Endothelial cell of umbilical vein (primary cell): ENCODE data around the gene CBL. TPM values are rescaled to one million over a fixed set of nuclear protein-coding genes. Genes with fewer than 3 reads are reported as not detected.

ENCODE experiments used
- BruUV-seq: library from RNA; stranded (reverse); fragments of 400-500 nt; replicated peaks from 2 replicates; lab custom pipeline; 2021; lab: Mats Ljungman, UMichigan
- CTCF ChIA-PET: fragments of 300-600, 350-600 bp; sonication (Branson Sonifier 250); formaldehyde crosslinking; loops from one replicate; lab custom pipeline; 2021; ENCODE audit warnings: antibody characterized with exemption, inconsistent platforms; lab: Charles Lee
- POLR2A ChIA-PET: fragments of 300-600, 350-600 bp; sonication (Branson Sonifier 250); formaldehyde crosslinking; loops from one replicate; lab custom pipeline; 2021; ENCODE audit warnings: antibody characterized with exemption, inconsistent platforms; lab: Charles Lee
- DNase-seq: peaks from one replicate; pipeline ENCODE4 v3.0.0-alpha.2; 2011; ENCODE audit warnings: low read depth, low spot score
- FAIRE-seq: peaks from 2 replicates; lab custom pipeline; 2011; peaks lifted over from hg19 to GRCh38; lab: Jason Lieb, UNC
- H2AFZ ChIP-seq: 2 replicates; pipeline ENCODE4 v1.6.0; 2012; ENCODE audit warnings: low read depth, low read length, control low read depth, inconsistent platforms
- H3K27ac ChIP-seq: 2 replicates; pipeline ENCODE4 v1.5.1; 2011; ENCODE audit warnings: low read depth, mild to moderate bottlenecking, control low read depth, low read length, moderate library complexity; ENCODE audit not compliant: insufficient read depth
- H3K27me3 ChIP-seq, 2 experiments: 2 replicates each; pipeline versions ENCODE4 v1.6.0 to v1.6.1; 2011; ENCODE audit warnings: low read length in 2 of 2, mixed read lengths in 1 of 2; ENCODE audit not compliant: control insufficient read depth in 2 of 2, insufficient read depth in 2 of 2
- H3K36me3 ChIP-seq, 2 experiments: 2 replicates in 1 of 2; 3 replicates in 1 of 2; pipeline ENCODE4 v1.5.1; 2011; ENCODE audit warnings: low read length in 2 of 2, mild to moderate bottlenecking in 1 of 2, moderate library complexity in 1 of 2; ENCODE audit not compliant: control insufficient read depth in 2 of 2, insufficient read depth in 2 of 2; ENCODE audit errors: extremely low read depth in 1 of 2
- H3K4me1 ChIP-seq: 3 replicates; pipeline ENCODE4 v1.5.1; 2011; ENCODE audit warnings: mild to moderate bottlenecking, low read length; ENCODE audit not compliant: control insufficient read depth, insufficient read depth; ENCODE audit errors: extremely low read depth
- H3K4me2 ChIP-seq: 2 replicates; pipeline ENCODE4 v1.6.1; 2011; ENCODE audit warnings: low read length, control low read depth, mixed read lengths; ENCODE audit not compliant: insufficient read depth
- H3K4me3 ChIP-seq, 3 experiments: fragments of 200-600 bp in 1 of 3; sonication (generic), shearing (Covaris generic) in 1 of 3; replicated peaks in 1 of 3; 2 replicates each; pipeline ENCODE4 v1.5.1; 2011 to 2016; ENCODE audit warnings: control low read depth in 3 of 3, low read length in 3 of 3, mild to moderate bottlenecking in 2 of 3, inconsistent platforms in 1 of 3, low read depth in 1 of 3, moderate library complexity in 1 of 3; ENCODE audit not compliant: insufficient read depth in 1 of 3
- H3K79me2 ChIP-seq: 2 replicates; pipeline ENCODE4 v1.6.0; 2012; ENCODE audit warnings: low read length, inconsistent platforms; ENCODE audit not compliant: control insufficient read depth, insufficient read depth
- H3K9ac ChIP-seq: replicated peaks from 2 replicates; pipeline ENCODE3; 2011; ENCODE audit warnings: low read length, control low read depth; ENCODE audit not compliant: insufficient read depth; ENCODE audit errors: extremely low read depth
- H3K9me1 ChIP-seq: replicated peaks from 3 replicates; pipeline ENCODE4 v1.6.0; 2011; ENCODE audit warnings: mild to moderate bottlenecking, low read length; ENCODE audit not compliant: control insufficient read depth, insufficient read depth; ENCODE audit errors: extremely low read depth
- H3K9me3 ChIP-seq: replicated peaks from 2 replicates; pipeline ENCODE4 v1.5.1; 2012; ENCODE audit warnings: low read length, inconsistent platforms; ENCODE audit not compliant: control insufficient read depth, insufficient read depth
- H4K20me1 ChIP-seq: replicated peaks from 2 replicates; pipeline ENCODE3; 2011; ENCODE audit warnings: mild to moderate bottlenecking, low read length; ENCODE audit not compliant: control insufficient read depth, insufficient read depth; ENCODE audit errors: extremely low read depth
- GATA2 ChIP-seq: IDR thresholded peaks from 2 replicates; pipeline ENCODE4 v1.7.0; 2011; ENCODE audit warnings: low read depth, mild to moderate bottlenecking, moderate library complexity, mixed read lengths, low read length; ENCODE audit not compliant: insufficient read length, insufficient read depth
- JUN ChIP-seq: IDR thresholded peaks from 2 replicates; pipeline ENCODE4 v1.6.1; 2011; ENCODE audit warnings: borderline replicate concordance, low read depth; ENCODE audit not compliant: insufficient read length, insufficient read depth
- MYC ChIP-seq: IDR thresholded peaks from one replicate; pipeline ENCODE4 v1.6.1; 2011; ENCODE audit warnings: mild to moderate bottlenecking, low read depth, low read length
- POLR2A ChIP-seq: IDR thresholded peaks from 2 replicates; pipeline ENCODE4 v1.6.1; 2012; ENCODE audit warnings: low read depth, mild to moderate bottlenecking, control low read depth, low read length
- POLR2AphosphoS5 ChIP-seq: IDR thresholded peaks from 2 replicates; pipeline ENCODE4 v1.6.1; 2012; ENCODE audit warnings: low read depth, mild to moderate bottlenecking, control low read depth, low read length, moderate library complexity; ENCODE audit not compliant: insufficient read depth
- dilution Hi-C: fragments of 300-500 bp; cut with MboI; formaldehyde crosslinking; loops from one replicate; pipeline ENCODE4 v1.15.0; 2019; ENCODE audit warnings: low sequenced_read_pairs; ENCODE audit not compliant: extremely low pct_ligation_motif_present
- intact Hi-C: fragments of 100-400 bp; cut with micrococcal nuclease; formaldehyde crosslinking; loops from one replicate; pipeline ENCODE4 v1.10.0; 2022
- polyA plus RNA-seq, 4 experiments: library from polyadenylated mRNA; depleted of rRNA in 3 of 4; stranded (reverse) in 3 of 4; unstranded in 1 of 4; fragments of >200 nt; gene quantifications; 2 replicates each; pipeline versions ENCODE4 v1.2.1 to v1.2.3, GENCODE V29; 2011 to 2012; ENCODE audit warnings: missing spikeins in 1 of 4
- total RNA-seq: library from RNA; stranded (reverse); gene quantifications from 2 replicates; pipeline ENCODE4 v1.2.3, GENCODE V29; 2021
- TF ChIP-seq, protein P1 (sequence below), 2 donors: IDR thresholded peaks; 1 replicate in 1 of 2; 2 replicates in 1 of 2; pipeline ENCODE4 v1.5.1; 2011; ENCODE audit warnings: low read length in 2 of 2, mild to moderate bottlenecking in 2 of 2, moderate library complexity in 2 of 2, control low read depth in 1 of 2, inconsistent platforms in 1 of 2, low read depth in 1 of 2; ENCODE audit not compliant: insufficient read depth in 1 of 2; ENCODE audit errors: extremely low read depth in 1 of 2
- TF ChIP-seq, protein P2 (sequence below): IDR thresholded peaks from 2 replicates; pipeline ENCODE4 v1.6.1; 2011; ENCODE audit not compliant: insufficient read depth, insufficient read length

CBL gene
- total and polyA plus RNA-seq, 2 donors (not counting 3 experiments of a cell fraction or from before 2014, with no cell fraction given), result 15.5 to 41.5 TPM

DNA sequence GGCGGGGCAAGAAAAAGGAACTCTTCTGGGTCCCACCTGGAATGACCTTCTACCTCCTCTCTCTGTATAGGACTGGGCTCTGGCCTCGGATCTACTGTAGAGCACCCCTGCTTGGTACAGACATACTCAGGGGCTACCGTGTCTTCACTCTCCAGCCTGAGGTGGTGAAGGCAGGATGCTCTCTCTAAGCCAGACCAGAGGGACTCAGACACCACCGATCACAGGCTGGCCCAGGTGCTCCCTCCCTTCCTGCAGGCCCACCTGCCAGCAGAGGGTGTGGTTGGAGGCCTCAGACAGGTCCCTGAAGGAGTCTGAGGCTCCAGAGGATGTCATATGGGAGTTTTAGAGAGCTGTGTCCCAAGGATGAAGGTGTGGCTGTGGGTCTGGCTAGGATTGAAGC is 16.7 kb upstream of the CBL start:
- CTCF ChIA-PET, result interaction anchor here (1.3 to 1.6 kb wide), 3 partner anchors 20 to 87 kb away, joined by 4 to 8 read pairs (median 5); partner anchors contain the start of gene NLRX1

More for the DNA sequence above, 16.7 kb upstream of the CBL start:
- POLR2A ChIA-PET, result no interaction called here
- H3K27ac ChIP-seq, result no peak overlapping the region
- dilution Hi-C loops (no loop called here), intact Hi-C loops (no loop called here)
- H3K36me3 ChIP-seq, result no peaks in the 10 kb centered on the region
- FAIRE-seq, result no peak
- H3K9me3 ChIP-seq, result no peaks in the 10 kb centered on the region
- no peak overlapping the region for H2AFZ ChIP-seq
- no peak for DNase-seq
- peaks cover 0 to 2% of the 10 kb centered on the region in 2 experiments for H3K27me3 ChIP-seq
- H4K20me1 ChIP-seq, result no peaks in the 10 kb centered on the region
- TF ChIP-seq JUN (no peak), POLR2AphosphoS5 (no peak), MYC (no peak), GATA2 (no peak), POLR2A (no peak)
- TF ChIP-seq, protein P1, sequence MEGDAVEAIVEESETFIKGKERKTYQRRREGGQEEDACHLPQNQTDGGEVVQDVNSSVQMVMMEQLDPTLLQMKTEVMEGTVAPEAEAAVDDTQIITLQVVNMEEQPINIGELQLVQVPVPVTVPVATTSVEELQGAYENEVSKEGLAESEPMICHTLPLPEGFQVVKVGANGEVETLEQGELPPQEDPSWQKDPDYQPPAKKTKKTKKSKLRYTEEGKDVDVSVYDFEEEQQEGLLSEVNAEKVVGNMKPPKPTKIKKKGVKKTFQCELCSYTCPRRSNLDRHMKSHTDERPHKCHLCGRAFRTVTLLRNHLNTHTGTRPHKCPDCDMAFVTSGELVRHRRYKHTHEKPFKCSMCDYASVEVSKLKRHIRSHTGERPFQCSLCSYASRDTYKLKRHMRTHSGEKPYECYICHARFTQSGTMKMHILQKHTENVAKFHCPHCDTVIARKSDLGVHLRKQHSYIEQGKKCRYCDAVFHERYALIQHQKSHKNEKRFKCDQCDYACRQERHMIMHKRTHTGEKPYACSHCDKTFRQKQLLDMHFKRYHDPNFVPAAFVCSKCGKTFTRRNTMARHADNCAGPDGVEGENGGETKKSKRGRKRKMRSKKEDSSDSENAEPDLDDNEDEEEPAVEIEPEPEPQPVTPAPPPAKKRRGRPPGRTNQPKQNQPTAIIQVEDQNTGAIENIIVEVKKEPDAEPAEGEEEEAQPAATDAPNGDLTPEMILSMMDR (IDR thresholded peaks at IDR 0.05; ENCODE audit: extremely low read depth in 1 of 2, insufficient read depth in 1 of 2, low read depth in 1 of 2, low read length in 2 of 2), result no peak
- TF ChIP-seq, protein P2, sequence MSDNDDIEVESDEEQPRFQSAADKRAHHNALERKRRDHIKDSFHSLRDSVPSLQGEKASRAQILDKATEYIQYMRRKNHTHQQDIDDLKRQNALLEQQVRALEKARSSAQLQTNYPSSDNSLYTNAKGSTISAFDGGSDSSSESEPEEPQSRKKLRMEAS, result no peak
- H3K4me3 ChIP-seq, result no peak overlapping the region
- no peak overlapping the region for H3K4me2 ChIP-seq
- H3K4me1 ChIP-seq, result no peaks in the 10 kb centered on the region
- no peaks in the 10 kb centered on the region for H3K79me2 ChIP-seq
- H3K9me1 ChIP-seq, result no peaks in the 10 kb centered on the region
- no TSS peak for BruUV-seq
- H3K9ac ChIP-seq, result no peak overlapping the region
